Uterus (tissue), 2 donors: Measurements from ENCODE around the gene CEP104.

Source experiments
- CTCF ChIP-seq, 4 experiments: fragments of 200-600 bp in 2 of 4; fragments of 450-650 bp in 2 of 4; sonication (generic) in 2 of 4; IDR thresholded peaks; one replicate each; pipeline ENCODE4 v1.5.1; 2016 to 2019; ENCODE audit warnings: antibody characterized with exemption in 4 of 4, mild to moderate bottlenecking in 2 of 4, moderate library complexity in 1 of 4
- POLR2A ChIP-seq, 2 donors: fragments of 450-650 bp; IDR thresholded peaks; one replicate each; pipeline ENCODE4 v1.6.1; 2016; ENCODE audit warnings: antibody characterized with exemption in 2 of 2, mild to moderate bottlenecking in 1 of 2, moderate library complexity in 1 of 2

DNA sequence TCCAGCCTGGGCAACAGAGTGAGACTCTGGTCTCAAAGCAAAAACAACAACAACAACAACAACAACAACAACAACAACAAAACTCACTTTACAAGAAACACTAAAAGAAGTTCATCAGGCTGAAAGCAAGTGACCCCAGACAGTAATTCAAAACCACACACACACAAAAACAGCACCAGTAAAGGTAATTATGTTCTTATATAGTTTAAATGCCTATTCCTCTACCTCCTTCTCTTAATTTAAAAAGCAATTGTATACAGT, 41.4 kb upstream of the CEP104 start:
- TF ChIP-seq CTCF (IDR thresholded peaks at IDR 0.05), result no peak
- no peak for TF ChIP-seq POLR2A (IDR thresholded peaks at IDR 0.05)
